Measurements from ENCODE around the gene EPHA5. TPM values are rescaled to one million over a fixed set of nuclear protein-coding genes. Genes with fewer than 3 reads are reported as not detected.

The EPHA5 gene
- total RNA-seq, 5 donors from 2014 or later (not counting 1 experiment from before 2014, with no cell fraction given): not detected

DNA sequence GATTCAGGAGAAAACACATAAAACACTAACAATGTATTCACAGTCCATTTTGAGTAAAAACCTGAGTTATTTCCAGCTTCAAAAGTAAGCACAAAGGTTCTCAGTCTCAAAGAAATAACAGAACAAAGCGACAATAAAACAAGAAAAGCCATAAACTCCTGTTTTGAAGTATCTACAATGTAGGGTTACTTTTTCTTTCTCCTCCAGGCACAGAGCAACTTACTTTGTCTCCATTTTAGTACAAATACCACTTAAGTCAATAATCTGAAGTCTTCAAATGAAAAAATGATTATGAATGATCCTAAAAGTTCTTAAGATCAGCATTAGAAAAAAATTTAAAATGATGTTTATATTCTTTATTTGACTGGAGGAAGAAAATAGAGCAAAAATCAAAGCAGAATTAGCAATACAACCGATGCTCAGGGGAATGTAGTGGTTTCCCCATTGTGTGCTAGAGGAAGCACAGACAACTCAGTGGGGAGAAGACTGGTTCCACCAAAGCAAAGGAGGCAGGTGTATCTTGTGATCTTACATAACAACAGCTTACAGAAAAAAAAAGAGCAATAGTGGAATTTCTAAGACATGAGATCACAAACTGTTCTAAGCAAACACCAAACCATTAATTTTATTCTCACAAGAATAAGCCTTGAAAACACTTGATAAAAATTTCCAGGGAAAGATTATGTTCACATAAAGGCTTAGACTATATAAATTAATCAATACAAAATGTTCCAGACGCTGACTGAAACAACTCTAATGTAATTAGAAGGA, 35.1 kb downstream of the EPHA5 start:
- peaks cover 5 to 16% (median 6%) of the 10 kb centered on the region in 3 donors for H3K9me3 Mint-ChIP-seq
- H3K27ac Mint-ChIP-seq: no peak overlapping the region
- no peaks in the 10 kb centered on the region for H3K9me3 ChIP-seq
- H3K27ac ChIP-seq (ENCODE audit: low read length): no peak overlapping the region
- H3K27me3 ChIP-seq (replicated peaks in 1 of 2; ENCODE audit: control insufficient read depth in 2 of 2, extremely low read depth in 1 of 2, insufficient read depth in 2 of 2, low read length in 1 of 2): no peaks in the 10 kb centered on the region
- DNase-seq: no peak
- no peak overlapping the region for H3K4me3 ChIP-seq (ENCODE audit: control insufficient read depth in 1 of 2, extremely low read depth in 1 of 2, low read length in 1 of 2)
- WGBS (ENCODE audit: insufficient coverage): no CpG with 5 or more reads among the region's 3 CpGs
- H3K27me3 Mint-ChIP-seq: no peaks in the 10 kb centered on the region
- H3K4me3 Mint-ChIP-seq: no peak overlapping the region
- ChIA-PET POLR2A (no interaction called here), CTCF (no interaction called here)
- ATAC-seq (replicated peaks in 1 of 4): no peak
- H3K36me3 ChIP-seq (ENCODE audit: control insufficient read depth in 2 of 2, extremely low read depth in 1 of 2, insufficient read depth in 1 of 2, low read length in 1 of 2): no peaks in the 10 kb centered on the region
- H3K4me1 ChIP-seq (ENCODE audit: control insufficient read depth in 1 of 2, extremely low read depth in 1 of 2, insufficient read depth in 2 of 2, low read length in 2 of 2): no peaks in the 10 kb centered on the region
- H3K36me3 Mint-ChIP-seq: no peaks in the 10 kb centered on the region
- no peaks in the 10 kb centered on the region for H3K4me1 Mint-ChIP-seq

DNA sequence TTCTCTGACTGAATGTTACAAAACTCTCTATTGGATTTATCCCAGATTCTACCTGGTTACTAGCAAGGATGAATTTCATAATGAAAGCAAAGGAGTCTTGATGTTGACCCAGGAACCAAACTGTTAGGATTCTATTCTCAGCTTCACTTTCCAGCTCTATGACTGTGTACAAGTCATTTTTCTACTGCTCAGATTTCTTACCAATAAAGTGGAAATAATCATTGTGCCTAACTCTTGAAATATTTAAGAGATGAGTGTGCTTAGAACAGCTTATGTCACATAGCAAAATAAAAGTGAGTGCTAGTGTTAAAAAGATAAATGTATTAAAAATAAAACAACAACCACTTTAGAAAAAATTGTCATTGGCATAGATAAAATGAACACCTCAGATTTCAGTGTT, 45.6 kb downstream of the EPHA5 start:
- Mint-ChIP-seq H3K4me1 (no peaks in the 10 kb centered on the region), H3K9me3 (peaks cover 0 to 6% (median 4%) of the 10 kb centered on the region in 3 donors), H3K27me3 (no peaks in the 10 kb centered on the region), H3K36me3 (no peaks in the 10 kb centered on the region), H3K27ac (no peak overlapping the region), H3K4me3 (no peak overlapping the region)
- H3K4me1 ChIP-seq (ENCODE audit: control insufficient read depth in 1 of 2, extremely low read depth in 1 of 2, insufficient read depth in 2 of 2, low read length in 2 of 2): no peaks in the 10 kb centered on the region
- ChIA-PET CTCF (no interaction called here), POLR2A (no interaction called here)
- ATAC-seq (replicated peaks in 1 of 4): no peak
- H3K4me3 ChIP-seq (ENCODE audit: control insufficient read depth in 1 of 2, extremely low read depth in 1 of 2, low read length in 1 of 2): no peak overlapping the region
- no peaks in the 10 kb centered on the region for H3K9me3 ChIP-seq
- H3K36me3 ChIP-seq (ENCODE audit: control insufficient read depth in 2 of 2, extremely low read depth in 1 of 2, insufficient read depth in 1 of 2, low read length in 1 of 2): no peaks in the 10 kb centered on the region
- DNase-seq: no peak
- H3K27me3 ChIP-seq (replicated peaks in 1 of 2; ENCODE audit: control insufficient read depth in 2 of 2, extremely low read depth in 1 of 2, insufficient read depth in 2 of 2, low read length in 1 of 2): no peaks in the 10 kb centered on the region
- no peak overlapping the region for H3K27ac ChIP-seq (ENCODE audit: low read length)

- H3K27ac ChIP-seq (ENCODE audit: low read length): no peak overlapping the region
- H3K9me3 Mint-ChIP-seq: peaks cover 0 to 6% (median 3%) of the 10 kb centered on the region in 3 donors
- POLR2A ChIA-PET: no interaction called here
These were observed 46.8 kb downstream of the EPHA5 start for GRCh38 chr4:65623506-65623905.

DNA sequence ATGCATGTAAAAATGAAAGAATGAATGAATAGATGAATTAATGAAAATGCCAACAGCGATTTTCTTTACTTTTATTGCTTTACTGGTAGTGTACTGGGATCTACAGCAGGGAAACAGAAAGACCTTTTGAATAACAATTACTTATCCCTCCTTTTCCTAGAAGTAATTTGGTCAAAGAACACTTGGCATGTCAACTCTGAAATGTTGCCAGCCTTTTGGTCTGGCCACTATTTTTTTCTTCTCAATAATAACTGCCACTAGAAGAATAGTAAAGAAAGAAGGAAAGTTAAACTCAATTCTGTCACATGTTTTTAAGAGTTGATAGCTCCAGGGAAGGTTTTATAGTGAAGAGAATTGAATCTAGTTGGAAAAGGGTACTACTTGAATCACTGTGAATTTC, 52.9 kb downstream of the EPHA5 start:
- Mint-ChIP-seq H3K4me3 (no peak overlapping the region), H3K27me3 (no peaks in the 10 kb centered on the region), H3K36me3 (no peaks in the 10 kb centered on the region), H3K4me1 (no peaks in the 10 kb centered on the region), H3K27ac (no peak overlapping the region), H3K9me3 (peaks cover 0 to 27% (median 11%) of the 10 kb centered on the region in 3 donors)
- H3K4me1 ChIP-seq (ENCODE audit: control insufficient read depth in 1 of 2, extremely low read depth in 1 of 2, insufficient read depth in 2 of 2, low read length in 2 of 2): no peaks in the 10 kb centered on the region
- no peak overlapping the region for H3K27ac ChIP-seq (ENCODE audit: low read length)
- DNase-seq: no peak
- POLR2A ChIA-PET: no interaction called here
- H3K36me3 ChIP-seq (ENCODE audit: control insufficient read depth in 2 of 2, extremely low read depth in 1 of 2, insufficient read depth in 1 of 2, low read length in 1 of 2): no peaks in the 10 kb centered on the region
- H3K4me3 ChIP-seq (ENCODE audit: control insufficient read depth in 1 of 2, extremely low read depth in 1 of 2, low read length in 1 of 2): no peak overlapping the region
- H3K9me3 ChIP-seq: no peaks in the 10 kb centered on the region
- CTCF ChIA-PET: no interaction called here
- H3K27me3 ChIP-seq (replicated peaks in 1 of 2; ENCODE audit: control insufficient read depth in 2 of 2, extremely low read depth in 1 of 2, insufficient read depth in 2 of 2, low read length in 1 of 2): no peaks in the 10 kb centered on the region
- no peak for ATAC-seq (replicated peaks in 1 of 4)
- WGBS (ENCODE audit: insufficient coverage): no CpG with 5 or more reads among the region's 1 CpG

More at GRCh38 chr4:65623506-65623905, 46.8 kb downstream of the EPHA5 start:
- Mint-ChIP-seq H3K4me3 (no peak overlapping the region), H3K36me3 (no peaks in the 10 kb centered on the region), H3K27ac (no peak overlapping the region), H3K4me1 (no peaks in the 10 kb centered on the region), H3K27me3 (no peaks in the 10 kb centered on the region)
- WGBS (ENCODE audit: insufficient coverage): no CpG with 5 or more reads among the region's 1 CpG
- Histone ChIP-seq H3K9me3 (no peaks in the 10 kb centered on the region), H3K4me3 (ENCODE audit: control insufficient read depth in 1 of 2, extremely low read depth in 1 of 2, low read length in 1 of 2) (no peak overlapping the region), H3K27me3 (replicated peaks in 1 of 2; ENCODE audit: control insufficient read depth in 2 of 2, extremely low read depth in 1 of 2, insufficient read depth in 2 of 2, low read length in 1 of 2) (no peaks in the 10 kb centered on the region), H3K4me1 (ENCODE audit: control insufficient read depth in 1 of 2, extremely low read depth in 1 of 2, insufficient read depth in 2 of 2, low read length in 2 of 2) (no peaks in the 10 kb centered on the region), H3K36me3 (ENCODE audit: control insufficient read depth in 2 of 2, extremely low read depth in 1 of 2, insufficient read depth in 1 of 2, low read length in 1 of 2) (no peaks in the 10 kb centered on the region)
- ATAC-seq (replicated peaks in 1 of 4) (no peak), DNase-seq (no peak)
- CTCF ChIA-PET: no interaction called here

DNA sequence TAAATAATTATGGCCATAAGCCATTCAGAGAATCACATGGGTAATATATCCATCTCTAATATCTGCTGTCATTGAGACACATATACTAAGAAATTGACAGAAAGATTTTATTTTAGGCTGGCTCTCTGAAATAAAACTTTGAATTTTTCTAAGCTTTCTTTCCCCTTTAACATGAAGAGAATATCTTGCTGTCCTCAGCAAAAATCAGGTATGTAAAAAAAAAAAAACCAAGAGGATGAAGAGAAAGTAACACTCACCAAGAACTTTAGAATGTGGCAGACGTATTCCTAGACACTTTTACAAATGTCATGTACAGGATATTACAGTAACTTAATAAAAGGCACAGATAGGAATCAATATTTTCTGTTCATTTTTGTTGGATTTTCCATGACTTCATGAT, 65.8 kb downstream of the EPHA5 start:
- ChIA-PET POLR2A (interaction anchor here in 1 of 2 donors (0.6 kb wide), 1 partner anchor 509 kb away, joined by 5 read pairs; no protein-coding TSS in a partner anchor), CTCF (no interaction called here)
- Histone ChIP-seq H3K9me3 (no peaks in the 10 kb centered on the region), H3K27me3 (replicated peaks in 1 of 2; ENCODE audit: control insufficient read depth in 2 of 2, extremely low read depth in 1 of 2, insufficient read depth in 2 of 2, low read length in 1 of 2) (no peaks in the 10 kb centered on the region), H3K4me3 (ENCODE audit: control insufficient read depth in 1 of 2, extremely low read depth in 1 of 2, low read length in 1 of 2) (no peak overlapping the region), H3K36me3 (ENCODE audit: control insufficient read depth in 2 of 2, extremely low read depth in 1 of 2, insufficient read depth in 1 of 2, low read length in 1 of 2) (no peaks in the 10 kb centered on the region), H3K27ac (ENCODE audit: low read length) (no peak overlapping the region), H3K4me1 (ENCODE audit: control insufficient read depth in 1 of 2, extremely low read depth in 1 of 2, insufficient read depth in 2 of 2, low read length in 2 of 2) (no peaks in the 10 kb centered on the region)
- Mint-ChIP-seq H3K4me3 (no peak overlapping the region), H3K27ac (no peak overlapping the region), H3K36me3 (no peaks in the 10 kb centered on the region), H3K9me3 (peaks cover 0 to 15% (median 5%) of the 10 kb centered on the region in 3 donors), H3K27me3 (no peaks in the 10 kb centered on the region), H3K4me1 (no peaks in the 10 kb centered on the region)
- WGBS (ENCODE audit: insufficient coverage): no CpG with 5 or more reads among the region's 1 CpG
- ATAC-seq (replicated peaks in 1 of 4) (no peak), DNase-seq (no peak)

DNA sequence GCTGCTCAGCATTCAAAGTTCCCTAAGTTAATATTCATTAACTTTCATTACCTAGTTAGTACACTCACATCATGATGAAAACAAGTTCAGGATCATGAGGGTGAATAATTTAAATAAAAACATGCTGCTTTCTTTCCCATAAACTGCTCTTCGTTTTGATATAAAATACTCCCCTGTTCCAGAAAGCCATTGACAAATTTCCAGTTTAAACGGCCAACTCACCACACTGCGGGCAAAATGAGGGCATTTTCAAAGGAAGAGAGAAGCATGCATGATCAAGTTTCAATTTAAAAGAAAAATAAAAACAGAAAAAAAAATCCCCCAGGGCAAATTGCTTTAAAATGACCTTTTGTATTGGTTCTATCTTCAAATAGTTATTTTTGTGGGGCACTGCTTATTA, 69.6 kb downstream of the EPHA5 start:
- H3K4me1 Mint-ChIP-seq: no peaks in the 10 kb centered on the region
- H3K27ac ChIP-seq (ENCODE audit: low read length): no peak overlapping the region
- H3K4me3 ChIP-seq (ENCODE audit: control insufficient read depth in 1 of 2, extremely low read depth in 1 of 2, low read length in 1 of 2): no peak overlapping the region
- H3K36me3 Mint-ChIP-seq: no peaks in the 10 kb centered on the region
- no peaks in the 10 kb centered on the region for H3K36me3 ChIP-seq (ENCODE audit: control insufficient read depth in 2 of 2, extremely low read depth in 1 of 2, insufficient read depth in 1 of 2, low read length in 1 of 2)
- H3K27me3 Mint-ChIP-seq: no peaks in the 10 kb centered on the region
- H3K4me1 ChIP-seq (ENCODE audit: control insufficient read depth in 1 of 2, extremely low read depth in 1 of 2, insufficient read depth in 2 of 2, low read length in 2 of 2): no peaks in the 10 kb centered on the region
- H3K27me3 ChIP-seq (replicated peaks in 1 of 2; ENCODE audit: control insufficient read depth in 2 of 2, extremely low read depth in 1 of 2, insufficient read depth in 2 of 2, low read length in 1 of 2): no peaks in the 10 kb centered on the region
- ATAC-seq (replicated peaks in 1 of 4) (no peak), DNase-seq (no peak)
- no CpG with 5 or more reads among the region's 3 CpGs for WGBS (ENCODE audit: insufficient coverage)
- ChIA-PET POLR2A (no interaction called here), CTCF (no interaction called here)
- no peak overlapping the region for H3K4me3 Mint-ChIP-seq
- H3K9me3 Mint-ChIP-seq: peaks cover 5 to 16% (median 5%) of the 10 kb centered on the region in 3 donors
- no peak overlapping the region for H3K27ac Mint-ChIP-seq
- no peaks in the 10 kb centered on the region for H3K9me3 ChIP-seq

GRCh38 chr4:65599340-65599739, 70.9 kb downstream of the EPHA5 start:
- no peaks in the 10 kb centered on the region for H3K27me3 Mint-ChIP-seq
- ChIA-PET POLR2A (no interaction called here), CTCF (no interaction called here)
- Histone ChIP-seq H3K27ac (ENCODE audit: low read length) (no peak overlapping the region), H3K9me3 (no peaks in the 10 kb centered on the region), H3K4me1 (ENCODE audit: control insufficient read depth in 1 of 2, extremely low read depth in 1 of 2, insufficient read depth in 2 of 2, low read length in 2 of 2) (no peaks in the 10 kb centered on the region), H3K36me3 (ENCODE audit: control insufficient read depth in 2 of 2, extremely low read depth in 1 of 2, insufficient read depth in 1 of 2, low read length in 1 of 2) (no peaks in the 10 kb centered on the region), H3K4me3 (ENCODE audit: control insufficient read depth in 1 of 2, extremely low read depth in 1 of 2, low read length in 1 of 2) (no peak overlapping the region), H3K27me3 (replicated peaks in 1 of 2; ENCODE audit: control insufficient read depth in 2 of 2, extremely low read depth in 1 of 2, insufficient read depth in 2 of 2, low read length in 1 of 2) (no peaks in the 10 kb centered on the region)
- peaks cover 3 to 13% (median 5%) of the 10 kb centered on the region in 3 donors for H3K9me3 Mint-ChIP-seq
- no peak for ATAC-seq (replicated peaks in 1 of 4)
- H3K27ac Mint-ChIP-seq: no peak overlapping the region
- no peak for DNase-seq
- WGBS (ENCODE audit: insufficient coverage): no CpG with 5 or more reads among the region's 2 CpGs
- H3K4me1 Mint-ChIP-seq: no peaks in the 10 kb centered on the region
- H3K36me3 Mint-ChIP-seq: no peaks in the 10 kb centered on the region
- no peak overlapping the region for H3K4me3 Mint-ChIP-seq

All from T-cell (primary cell).